H1 (cell line): ENCODE measurements around the gene BTBD10. TPM values are rescaled to one million over a fixed set of nuclear protein-coding genes. Genes with fewer than 3 reads are reported as not detected.

Experiments
- CTCF ChIA-PET: fragments of 300-600 bp; sonication (Branson Sonifier 250); formaldehyde crosslinking; loops from one replicate; lab custom pipeline; 2021; ENCODE audit not compliant: partially characterized antibody; lab: Charles Lee
- POLR2A ChIA-PET: fragments of 300-600 bp; sonication (Branson Sonifier 250); formaldehyde crosslinking; loops from one replicate; lab custom pipeline; 2021; ENCODE audit warnings: inconsistent platforms; ENCODE audit not compliant: partially characterized antibody; lab: Charles Lee
- DNase-seq, 2 experiments: peaks; one replicate each; pipeline versions ENCODE4 v3.0.0 to v3.0.0-alpha.2; 2010 to 2022; ENCODE audit warnings: low spot score in 2 of 2, low read depth in 1 of 2, mixed read lengths in 1 of 2
- FAIRE-seq: peaks from 2 replicates; lab custom pipeline; 2011; peaks lifted over from hg19 to GRCh38; lab: Jason Lieb, UNC
- H2AFZ ChIP-seq: 2 replicates; pipeline ENCODE4 v1.8.1; 2012; ENCODE audit warnings: low read length, inconsistent platforms
- H2AK5ac ChIP-seq: 2 replicates; pipeline ENCODE4 v1.6.1; 2013; ENCODE audit warnings: low read depth, low read length
- H2BK120ac ChIP-seq: replicated peaks from 2 replicates; pipeline ENCODE3; 2013; ENCODE audit warnings: low read depth, low read length, inconsistent platforms
- H2BK12ac ChIP-seq: 2 replicates; pipeline ENCODE4 v1.6.1; 2013; ENCODE audit warnings: low read depth, low read length
- H2BK15ac ChIP-seq: 2 replicates; pipeline ENCODE4 v1.6.1; 2013; ENCODE audit warnings: low read length
- H2BK20ac ChIP-seq: 2 replicates; pipeline ENCODE4 v1.6.1; 2013; ENCODE audit warnings: low read length
- H2BK5ac ChIP-seq: 2 replicates; pipeline ENCODE4 v1.6.1; 2013; ENCODE audit warnings: low read depth, low read length
- H3K14ac ChIP-seq: 2 replicates; pipeline ENCODE4 v1.6.1; 2013; ENCODE audit warnings: inconsistent platforms; ENCODE audit not compliant: insufficient read length
- H3K18ac ChIP-seq: 2 replicates; pipeline ENCODE4 v1.6.1; 2013; ENCODE audit warnings: low read length; ENCODE audit errors: extremely low read depth
- H3K23ac ChIP-seq: 2 replicates; pipeline ENCODE4 v1.6.1; 2013; ENCODE audit warnings: inconsistent platforms; ENCODE audit not compliant: insufficient read length
- H3K23me2 ChIP-seq: 2 replicates; pipeline ENCODE4 v1.6.1; 2013; ENCODE audit warnings: low read depth, low read length
- H3K27ac ChIP-seq: 2 replicates; pipeline ENCODE4 v1.6.1; 2011; ENCODE audit warnings: low read depth, low read length, inconsistent platforms
- H3K27me3 ChIP-seq, 4 experiments: replicated peaks in 1 of 4; 1 replicate in 1 of 4; 2 replicates in 3 of 4; pipeline versions ENCODE4 v1.6.1 to v1.8.1; 2011 to 2013; ENCODE audit warnings: low read length in 3 of 4, mild to moderate bottlenecking in 3 of 4, inconsistent platforms in 2 of 4, mixed read lengths in 2 of 4, moderate library complexity in 1 of 4; ENCODE audit not compliant: control insufficient read depth in 3 of 4, insufficient read depth in 3 of 4; ENCODE audit errors: extremely low read depth in 1 of 4
- H3K36me3 ChIP-seq, 4 experiments: 2 replicates each; pipeline versions ENCODE4 v1.6.1 to v1.8.1; 2011 to 2013; ENCODE audit warnings: mild to moderate bottlenecking in 4 of 4, low read length in 3 of 4, moderate library complexity in 2 of 4, control low read depth in 1 of 4, inconsistent platforms in 1 of 4; ENCODE audit not compliant: insufficient read depth in 4 of 4, control insufficient read depth in 2 of 4
- H3K4ac ChIP-seq: replicated peaks from 2 replicates; pipeline ENCODE3; 2013; ENCODE audit warnings: low read length, low read depth, mixed read lengths, inconsistent platforms; ENCODE audit not compliant: insufficient read length
- H3K4me1 ChIP-seq, 4 experiments: replicated peaks in 1 of 4; 1 replicate in 1 of 4; 2 replicates in 3 of 4; pipeline versions ENCODE4 v1.6.1 to v1.8.1; 2011 to 2013; ENCODE audit warnings: low read length in 3 of 4, inconsistent platforms in 2 of 4, mixed read lengths in 1 of 4; ENCODE audit not compliant: insufficient read depth in 4 of 4, control insufficient read depth in 3 of 4
- H3K4me2 ChIP-seq, 2 experiments: 2 replicates each; pipeline versions ENCODE4 v1.6.1 to v1.8.1; 2011 to 2013; ENCODE audit warnings: low read depth in 2 of 2, low read length in 2 of 2, control low read depth in 1 of 2, inconsistent platforms in 1 of 2, mild to moderate bottlenecking in 1 of 2; ENCODE audit not compliant: insufficient read depth in 1 of 2
- H3K4me3 ChIP-seq, 4 experiments: fragments of 200-600, 300-600 bp in 1 of 4; sonication (generic), shearing (Covaris generic), sonication (Bioruptor Twin) in 1 of 4; 2 replicates each; pipeline versions ENCODE4 v1.5.1 to v1.8.1; 2011 to 2016; ENCODE audit warnings: low read length in 4 of 4, low read depth in 3 of 4, control low read depth in 2 of 4, inconsistent platforms in 2 of 4, mild to moderate bottlenecking in 2 of 4, mixed read lengths in 1 of 4, moderate library complexity in 1 of 4; ENCODE audit not compliant: insufficient read depth in 2 of 4; ENCODE audit errors: extremely low read depth in 1 of 4
- H3K56ac ChIP-seq: replicated peaks from 2 replicates; pipeline ENCODE3; 2013; ENCODE audit warnings: low read depth, mild to moderate bottlenecking, mixed read lengths, low read length, inconsistent platforms; ENCODE audit not compliant: insufficient read length
- H3K79me1 ChIP-seq: 2 replicates; pipeline ENCODE4 v1.6.1; 2013; ENCODE audit warnings: low read depth, low read length, control low read depth
- H3K79me2 ChIP-seq, 2 experiments: 2 replicates each; pipeline versions ENCODE4 v1.6.1 to v1.8.1; 2012 to 2013; ENCODE audit warnings: low read length in 2 of 2, mild to moderate bottlenecking in 2 of 2, inconsistent platforms in 1 of 2; ENCODE audit not compliant: insufficient read depth in 2 of 2, control insufficient read depth in 1 of 2
- H3K9ac ChIP-seq, 4 experiments: replicated peaks in 1 of 4; 1 replicate in 1 of 4; 2 replicates in 3 of 4; pipeline versions ENCODE4 v1.6.1 to v1.8.1; 2011 to 2013; ENCODE audit warnings: low read depth in 3 of 4, low read length in 3 of 4, control low read depth in 2 of 4, mild to moderate bottlenecking in 2 of 4, moderate library complexity in 2 of 4, inconsistent platforms in 1 of 4; ENCODE audit errors: extremely low read depth in 1 of 4
- H3K9me3 ChIP-seq, 2 experiments: 2 replicates each; pipeline versions ENCODE4 v1.6.1 to v1.8.1; 2012 to 2013; ENCODE audit warnings: mild to moderate bottlenecking in 2 of 2, moderate library complexity in 2 of 2, control low read depth in 1 of 2, inconsistent platforms in 1 of 2, low read depth in 1 of 2, low read length in 1 of 2, mixed read lengths in 1 of 2; ENCODE audit not compliant: insufficient read depth in 2 of 2
- H4K20me1 ChIP-seq, 2 experiments: replicated peaks in 1 of 2; 2 replicates each; pipeline versions ENCODE3 to v1.8.1; 2011 to 2013; ENCODE audit warnings: inconsistent platforms in 2 of 2, low read length in 2 of 2, mild to moderate bottlenecking in 1 of 2; ENCODE audit not compliant: insufficient read depth in 2 of 2, control insufficient read depth in 1 of 2
- H4K5ac ChIP-seq: 2 replicates; pipeline ENCODE4 v1.6.1; 2013; ENCODE audit warnings: low read length, low read depth, mixed read lengths, inconsistent platforms; ENCODE audit not compliant: insufficient read length
- H4K8ac ChIP-seq: 2 replicates; pipeline ENCODE4 v1.8.0; 2013; ENCODE audit warnings: mild to moderate bottlenecking, moderate library complexity, low read length, inconsistent platforms; ENCODE audit not compliant: insufficient read depth; ENCODE audit errors: extremely low read depth
- H4K91ac ChIP-seq: replicated peaks from 2 replicates; pipeline ENCODE3; 2013; ENCODE audit warnings: low read length, mixed read lengths, inconsistent platforms; ENCODE audit not compliant: insufficient read length
- ASH2L ChIP-seq: fragments of 200-600, 300-600 bp; sonication (generic); IDR thresholded peaks from one replicate; pipeline ENCODE4 v1.7.1; 2017; ENCODE audit warnings: low read length
- CHD2 ChIP-seq: IDR thresholded peaks from 2 replicates; pipeline ENCODE4 v1.6.1; 2012; ENCODE audit warnings: low read length, improper control_type of control experiment
- EP300 ChIP-seq, 2 experiments: IDR thresholded peaks; 1 replicate in 1 of 2; 2 replicates in 1 of 2; pipeline ENCODE4 v1.6.1; 2011 to 2012; ENCODE audit warnings: low read depth in 2 of 2, low read length in 2 of 2, mild to moderate bottlenecking in 2 of 2, borderline replicate concordance in 1 of 2, inconsistent platforms in 1 of 2, moderate library complexity in 1 of 2
- FOSL1 ChIP-seq: IDR thresholded peaks from 2 replicates; pipeline ENCODE4 v1.6.1; 2011; ENCODE audit warnings: mild to moderate bottlenecking, low read depth, low read length, moderate library complexity; ENCODE audit not compliant: insufficient read depth
- HDAC6 ChIP-seq: IDR thresholded peaks from one replicate; pipeline ENCODE4 v1.7.1; 2012; ENCODE audit warnings: low read depth, mild to moderate bottlenecking, inconsistent platforms, low read length, moderate library complexity
- JUND ChIP-seq: IDR thresholded peaks from 2 replicates; pipeline ENCODE4 v1.6.1; 2011; ENCODE audit warnings: mild to moderate bottlenecking, improper control_type of control experiment, low read length
- NRF1 ChIP-seq: IDR thresholded peaks from 2 replicates; pipeline ENCODE4 v1.6.1; 2011; ENCODE audit warnings: mild to moderate bottlenecking, low read depth, low read length, improper control_type of control experiment
- PHF8 ChIP-seq: fragments of 200-600 bp; sonication (generic); conservative IDR thresholded peaks from 2 replicates; pipeline ENCODE4 v1.7.1; 2012; ENCODE audit warnings: low read depth, mild to moderate bottlenecking, inconsistent platforms, low read length, moderate library complexity
- SAP30 ChIP-seq: fragments of 300-600 bp; sonication (generic); IDR thresholded peaks from 2 replicates; pipeline ENCODE4 v1.7.1; 2012; ENCODE audit warnings: low read length, moderate library complexity, mild to moderate bottlenecking, inconsistent platforms; ENCODE audit not compliant: insufficient read depth, insufficient replicate concordance
- SIN3A ChIP-seq, 2 experiments: IDR thresholded peaks in 1 of 2; conservative IDR thresholded peaks in 1 of 2; 2 replicates each; pipeline ENCODE4 v1.6.1; 2011 to 2012; ENCODE audit warnings: low read length in 2 of 2, improper control_type of control experiment in 1 of 2, low read depth in 1 of 2, mild to moderate bottlenecking in 1 of 2
- SIX5 ChIP-seq: IDR thresholded peaks from 2 replicates; pipeline ENCODE4 v1.6.1; 2011; ENCODE audit warnings: mild to moderate bottlenecking, low read depth, low read length
- SP2 ChIP-seq: IDR thresholded peaks from 2 replicates; pipeline ENCODE4 v1.6.1; 2012; ENCODE audit warnings: mild to moderate bottlenecking, low read length, inconsistent platforms
- SP4 ChIP-seq: IDR thresholded peaks from 2 replicates; pipeline ENCODE4 v1.6.1; 2012; ENCODE audit warnings: low read length, inconsistent platforms
- WGBS, 2 experiments: shearing (Covaris generic) in 1 of 2; methylation state at CpG; one replicate each; pipeline versions ENCODE4 v1.1.6 to v1.1.7; 2013 to 2015; ENCODE audit warnings: low lambda C conversion rate in 2 of 2, mixed read lengths in 2 of 2, inconsistent platforms in 1 of 2, low coverage in 1 of 2, missing lambda C conversion rate in 1 of 2; ENCODE audit not compliant: insufficient replicate concordance in 2 of 2, insufficient coverage in 1 of 2, insufficient read length in 1 of 2; ENCODE audit errors: extremely low coverage in 1 of 2, missing lambda C conversion rate in 1 of 2; 5-methylcytosine and 5-hydroxymethylcytosine counted together
- polyA plus RNA-seq, 7 experiments: library from polyadenylated mRNA; depleted of rRNA in 3 of 7; stranded (reverse) in 5 of 7; unstranded in 2 of 7; fragments of >200 nt in 5 of 7; fragments of 200-250 nt in 2 of 7; gene quantifications; 1 replicate in 5 of 7; 2 replicates in 1 of 7; 4 replicates in 1 of 7; pipeline versions ENCODE4 v1.2.1 to v1.2.3, GENCODE V29; 2011 to 2013; ENCODE audit warnings: missing spikeins in 2 of 7, mixed read lengths in 2 of 7
- total RNA-seq: library from RNA; stranded (reverse); fragmentation: NEBNext Ultra II Directional; extraction: Animal tissue kit (Norgen Biotek cat#: 25700); gene quantifications from 2 replicates; pipeline ENCODE4 v1.2.1, GENCODE V29; 2021

The BTBD10 gene
- total and polyA plus RNA-seq, 2 of the 8 experiments (the other 6 are each of a cell fraction or from before 2014, with no cell fraction given) = 13.8 to 22.2 TPM

GRCh38 chr11:13362596-13363109 lies 100.4 kb downstream of the BTBD10 start:
- TF ChIP-seq SP4 = no peak
- TF ChIP-seq ASH2L = no peak
- no peak for TF ChIP-seq HDAC6
- TF ChIP-seq PHF8 = no peak
- TF ChIP-seq EP300 (IDR thresholded peaks at IDR 0.05; ENCODE audit: borderline replicate concordance in 1 of 2, low read depth in 2 of 2, low read length in 2 of 2) = no peak
- TF ChIP-seq SIX5 = no peak
- TF ChIP-seq SIN3A (conservative IDR thresholded peaks at IDR 0.05 in 1 of 2, IDR thresholded peaks at IDR 0.05 in 1 of 2; ENCODE audit: low read depth in 1 of 2, low read length in 2 of 2) = no peak
- TF ChIP-seq CHD2 = no peak
- TF ChIP-seq SAP30 = no peak
- TF ChIP-seq FOSL1 = no peak
- no peak for TF ChIP-seq NRF1
- no peak for TF ChIP-seq JUND
- no peak for TF ChIP-seq SP2
- no peaks in the 10 kb centered on the region for H3K9me3 ChIP-seq
- FAIRE-seq (no peak), DNase-seq (no peak)
- no peak overlapping the region for H4K8ac ChIP-seq
- no peak overlapping the region for H3K4me3 ChIP-seq
- no peaks in the 10 kb centered on the region for H3K79me2 ChIP-seq
- H3K4me1 ChIP-seq = no peaks in the 10 kb centered on the region
- no peak overlapping the region for H3K18ac ChIP-seq
- H2BK15ac ChIP-seq = no peak overlapping the region
- H2AFZ ChIP-seq = no peak overlapping the region
- H2BK12ac ChIP-seq = no peak overlapping the region
- H3K23me2 ChIP-seq = no peaks in the 10 kb centered on the region
- no peak overlapping the region for H2BK20ac ChIP-seq
- H3K4ac ChIP-seq = no peak overlapping the region
- no peak overlapping the region for H3K14ac ChIP-seq
- H3K9ac ChIP-seq = no peak overlapping the region
- CTCF ChIA-PET = interaction anchor here (1.5 to 14.6 kb wide), 6 partner anchors 9 to 142 kb away, joined by 3 to 129 read pairs (median 4); no protein-coding TSS in a partner anchor
- no peak overlapping the region for H3K27ac ChIP-seq
- H2BK5ac ChIP-seq = no peak overlapping the region
- H3K4me2 ChIP-seq = no peak overlapping the region
- no peak overlapping the region for H3K56ac ChIP-seq
- no peaks in the 10 kb centered on the region for H3K79me1 ChIP-seq
- no peaks in the 10 kb centered on the region for H4K20me1 ChIP-seq
- H4K91ac ChIP-seq = no peak overlapping the region
- H2AK5ac ChIP-seq = no peak overlapping the region
- H4K5ac ChIP-seq = no peak overlapping the region
- no peaks in the 10 kb centered on the region for H3K27me3 ChIP-seq
- H2BK120ac ChIP-seq = no peak overlapping the region
- POLR2A ChIA-PET = no interaction called here
- WGBS, 2 experiments = 91% methylated on average over 9 of the region's 9 CpGs; no CpG with 5 or more reads in 1 of the 2 experiments
- no peak overlapping the region for H3K23ac ChIP-seq
- no peaks in the 10 kb centered on the region for H3K36me3 ChIP-seq
